ENCODE data around the gene BCAR1.

GRCh38 chr16:75248536-75249380, 2.7 kb downstream of the BCAR1 start:
- TF ChIP-seq ZNF274 (CRISPR knock-in tag; IDR thresholded peaks at IDR 0.05) = no peak
- TF ChIP-seq TCF12 (IDR thresholded peaks at IDR 0.05) = no peak
- no peak for TF ChIP-seq TCF12 (CRISPR knock-in tag; IDR thresholded peaks at IDR 0.05)

Data from HepG2 (cell line).